ENCODE data around the gene ALK.

Gene ALK

DNA sequence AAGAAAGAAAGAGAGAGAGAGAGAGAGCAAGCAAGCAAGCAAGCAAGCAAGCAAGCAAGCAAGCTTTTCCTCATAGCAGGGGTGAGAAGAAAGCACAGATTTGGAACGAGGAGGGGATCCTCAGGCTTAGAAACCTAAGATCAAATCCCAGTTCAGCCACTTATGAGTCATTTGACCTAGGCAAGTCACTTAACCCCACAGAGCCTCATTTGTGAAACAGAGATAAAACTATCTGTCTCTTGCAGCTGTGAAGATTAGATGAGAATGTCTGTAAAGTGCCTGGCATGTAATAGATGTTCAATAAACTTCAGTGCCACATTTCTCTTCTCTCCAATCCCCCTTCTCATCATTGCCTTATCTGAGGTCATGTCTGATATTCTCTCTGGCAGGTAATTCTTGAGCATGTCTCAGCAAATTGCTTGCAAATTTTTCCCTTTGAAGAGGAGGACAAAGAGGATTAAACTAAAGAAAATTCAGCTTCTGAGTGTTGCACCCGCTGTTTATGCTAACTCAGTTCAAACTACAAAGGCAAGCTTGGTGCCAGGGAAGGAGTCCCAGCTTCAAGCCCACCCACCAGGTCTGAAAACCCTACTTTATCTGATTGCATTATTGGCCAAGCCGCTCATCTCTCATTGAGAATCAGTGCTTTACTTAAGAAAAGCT is 20.3 kb downstream of the ALK start:
- no peak for DNase-seq

DNA sequence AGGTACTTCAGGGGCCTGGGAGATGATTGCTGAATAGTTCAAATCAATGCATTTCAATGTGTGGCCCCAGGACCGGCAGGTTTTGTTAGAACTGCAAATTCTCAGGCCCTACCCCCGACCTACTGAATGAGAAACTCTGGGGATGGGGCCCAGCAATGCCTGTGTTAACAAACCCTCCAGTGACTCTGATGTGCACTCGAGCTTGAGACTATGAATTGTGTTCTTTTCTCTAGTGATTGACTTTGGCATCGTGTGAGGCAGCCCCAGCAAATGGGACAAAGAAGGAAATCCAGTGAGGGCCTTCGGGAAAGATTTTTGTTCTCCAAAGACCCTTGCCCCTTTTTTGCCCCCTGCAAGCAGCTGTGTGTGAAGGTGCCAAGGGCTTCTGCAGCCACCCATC is 22.4 kb downstream of the ALK start:
- no peak for DNase-seq

- DNase-seq = no peak
Measured at GRCh38 chr2:29894822-29895614, 26.4 kb downstream of the ALK start.

DNA sequence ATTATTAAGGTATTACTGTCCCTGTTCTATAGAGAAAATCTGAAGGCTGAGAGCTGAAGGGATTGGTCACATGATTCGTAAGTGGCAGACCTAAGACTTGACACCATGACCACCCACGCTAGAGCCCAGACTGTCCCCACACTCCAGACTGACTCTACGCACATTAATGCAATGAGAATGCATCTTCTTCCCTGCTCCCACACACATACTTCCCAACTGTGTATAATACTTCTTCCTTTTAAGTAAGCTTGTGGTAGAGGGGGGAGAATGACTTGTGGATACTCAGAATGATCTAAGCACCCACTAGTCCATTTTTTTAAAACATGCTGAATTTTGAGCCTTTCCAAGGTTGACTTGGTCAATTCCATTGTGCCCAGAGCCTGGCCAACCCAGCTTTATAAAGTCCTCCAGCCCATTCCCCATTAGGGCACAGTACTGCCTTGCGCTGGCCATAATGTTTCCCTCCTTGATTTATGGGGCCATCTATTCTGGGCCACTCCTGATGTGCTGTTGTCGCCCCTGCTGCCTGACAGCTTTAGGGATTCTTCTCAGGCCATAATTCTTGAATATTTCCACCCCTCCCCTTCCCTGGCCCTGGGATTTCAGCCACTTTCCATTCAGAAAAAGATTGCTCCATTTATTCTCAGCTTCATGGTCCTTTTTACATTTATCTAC is 28.7 kb downstream of the ALK start:
- no peak for DNase-seq

- no peak for DNase-seq
Measured at GRCh38 chr2:29881089-29881730, 40.2 kb downstream of the ALK start.

DNA sequence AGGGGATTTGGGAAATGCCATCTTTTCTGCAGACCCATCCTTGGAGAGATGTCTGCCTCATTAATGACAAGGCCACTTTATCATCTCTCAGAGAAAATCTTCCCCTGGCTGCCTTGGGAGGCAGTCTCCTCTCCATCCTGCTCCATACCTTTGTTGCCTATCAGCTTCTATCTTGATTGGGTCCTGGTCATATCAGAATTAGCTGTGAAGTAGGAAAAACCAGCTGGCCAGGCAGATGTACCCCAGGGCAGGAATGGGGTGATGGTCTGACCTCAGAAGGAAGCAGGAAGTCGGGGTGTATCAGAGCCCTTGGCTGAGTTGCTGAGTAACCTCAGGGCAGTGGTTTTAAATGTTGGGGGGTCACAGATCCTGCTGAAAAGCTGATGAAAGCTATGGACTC is 41.3 kb downstream of the ALK start:
- no peak for DNase-seq

GRCh38 chr2:29879456-29879855 is 41.9 kb downstream of the ALK start:
- no peak for DNase-seq

DNA sequence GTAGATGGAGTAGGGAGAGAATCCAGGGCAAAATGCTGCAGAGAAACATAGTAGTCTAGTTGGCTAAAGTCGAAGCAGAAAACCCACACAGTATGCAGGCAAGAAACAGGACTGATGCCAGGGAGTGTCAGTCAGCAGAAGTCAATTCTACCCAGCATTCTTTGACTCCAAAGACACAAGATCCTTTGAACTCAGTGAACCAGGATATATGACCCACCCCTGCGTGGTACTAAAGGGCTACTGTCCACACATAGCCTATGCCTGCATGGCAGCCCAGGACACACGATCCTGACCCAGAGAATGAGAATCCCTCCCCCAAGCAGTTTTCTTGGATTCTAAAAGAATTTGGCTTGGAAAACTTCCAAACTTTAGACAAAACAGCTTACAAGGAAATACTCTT is 42.5 kb downstream of the ALK start:
- no peak for DNase-seq

DNA sequence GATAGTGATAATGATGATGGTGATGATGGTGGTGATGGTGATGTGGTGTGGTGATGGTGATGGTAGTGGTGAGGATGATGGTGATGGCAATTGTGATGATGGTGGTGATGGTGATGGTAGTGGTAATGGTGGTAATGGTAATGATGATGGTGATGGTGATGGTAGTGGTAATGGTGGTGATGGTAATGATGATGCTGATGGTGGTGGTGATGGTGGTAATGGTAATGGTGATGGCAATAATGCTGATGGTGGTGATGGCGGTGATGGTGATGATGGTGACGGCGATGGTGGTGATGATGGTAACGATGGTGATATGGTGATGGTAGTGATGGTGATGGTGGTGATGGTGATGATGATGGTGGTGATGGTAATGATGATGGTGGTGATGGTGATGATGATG is 45.0 kb downstream of the ALK start:
- no peak for DNase-seq

DNA sequence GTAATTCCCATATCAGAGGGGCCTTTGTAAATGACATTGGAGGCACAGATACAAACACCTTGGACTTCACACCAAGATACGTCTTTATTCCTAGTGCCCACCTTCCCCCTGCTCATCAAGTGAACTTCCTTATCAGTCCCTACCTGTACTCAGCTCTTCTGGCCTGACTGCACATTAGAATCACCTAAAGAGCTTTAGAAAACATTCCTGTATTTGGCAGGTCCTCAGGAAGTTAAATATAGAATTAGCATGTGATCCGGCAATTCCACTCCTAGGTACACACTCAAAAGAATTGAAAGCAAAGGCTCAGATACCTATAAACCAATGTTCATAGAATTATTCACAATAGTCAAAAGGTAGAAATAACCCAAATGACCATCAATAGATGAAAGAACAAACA is 46.6 kb downstream of the ALK start:
- DNase-seq = no peak

- no peak for DNase-seq
Measured at GRCh38 chr2:29872870-29873269, 48.5 kb downstream of the ALK start.

DNA sequence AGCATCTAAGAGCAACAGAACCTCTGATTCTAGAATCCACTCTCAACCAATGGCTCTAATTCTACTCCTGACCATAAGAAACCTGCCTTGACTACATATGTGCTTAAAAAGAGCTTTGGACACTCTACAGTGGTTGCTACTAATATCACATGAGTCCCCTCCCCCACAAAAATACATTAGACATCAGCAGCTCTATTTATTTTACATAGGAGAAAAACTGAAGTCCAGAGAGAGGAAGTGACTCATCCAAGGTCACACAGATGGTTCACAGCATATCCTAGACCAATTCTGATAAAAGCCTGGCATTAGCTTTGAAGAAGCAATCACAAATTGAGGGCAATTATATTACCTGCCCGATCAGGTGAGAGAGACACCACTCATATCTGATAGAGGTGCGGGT is 49.8 kb downstream of the ALK start:
- no peak for DNase-seq

- DNase-seq = no peak
Measured at GRCh38 chr2:29865512-29865911, 55.9 kb downstream of the ALK start.

DNA sequence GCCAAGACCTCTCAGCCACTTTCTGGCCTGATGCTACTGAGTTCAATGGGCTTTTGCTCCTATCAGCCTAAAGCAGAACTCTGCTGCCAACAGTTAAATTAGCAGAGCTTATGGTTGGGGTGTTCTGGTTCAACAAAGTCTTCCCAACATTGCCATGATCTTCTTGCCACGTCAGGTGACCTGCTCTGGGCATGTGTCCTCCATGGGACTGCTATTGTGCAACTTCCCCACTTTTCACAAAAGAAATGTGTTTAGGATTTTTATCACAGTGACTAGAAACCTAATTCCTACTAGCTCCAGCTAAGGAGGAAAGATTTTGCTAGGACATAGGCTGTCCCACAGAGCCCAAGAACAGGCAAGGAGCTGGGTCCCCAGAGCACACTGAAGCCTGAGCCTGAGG is 56.4 kb downstream of the ALK start:
- no peak for DNase-seq

DNA sequence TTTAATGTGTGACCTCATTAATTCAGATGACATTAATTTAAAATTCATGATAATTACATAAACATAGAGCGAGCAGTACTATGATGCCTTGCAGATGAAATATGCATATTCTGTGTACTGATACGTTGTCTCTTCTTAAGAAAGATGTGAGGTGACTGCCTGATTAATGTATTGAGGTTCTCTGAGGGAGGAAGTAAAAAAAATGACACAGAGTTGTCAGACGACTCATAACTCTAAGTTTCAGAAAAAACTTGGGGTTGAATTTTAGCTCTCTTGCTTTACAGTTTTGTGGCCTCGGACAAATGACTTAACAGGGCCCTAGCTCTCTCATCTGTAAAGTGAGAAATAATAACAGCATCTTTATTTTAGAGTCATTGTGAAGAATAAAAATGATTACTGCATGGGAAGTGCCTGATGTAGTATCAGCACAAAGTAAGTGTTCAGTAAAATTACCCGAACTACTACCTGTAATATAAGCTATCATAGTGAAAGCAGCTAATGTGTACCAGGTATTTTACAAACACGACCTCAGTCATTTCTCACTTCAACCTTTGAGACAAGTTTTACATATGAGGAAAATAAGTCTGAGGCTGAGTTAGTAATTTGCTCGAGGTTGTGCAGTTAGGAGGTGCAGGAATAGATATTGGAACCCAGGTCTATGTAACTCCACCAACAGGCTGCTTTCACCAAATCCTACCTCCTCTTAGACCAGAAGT is 65.3 kb downstream of the ALK start:
- DNase-seq = no peak

- no peak for DNase-seq
Measured at GRCh38 chr2:29850794-29851193, 70.6 kb downstream of the ALK start.

DNA sequence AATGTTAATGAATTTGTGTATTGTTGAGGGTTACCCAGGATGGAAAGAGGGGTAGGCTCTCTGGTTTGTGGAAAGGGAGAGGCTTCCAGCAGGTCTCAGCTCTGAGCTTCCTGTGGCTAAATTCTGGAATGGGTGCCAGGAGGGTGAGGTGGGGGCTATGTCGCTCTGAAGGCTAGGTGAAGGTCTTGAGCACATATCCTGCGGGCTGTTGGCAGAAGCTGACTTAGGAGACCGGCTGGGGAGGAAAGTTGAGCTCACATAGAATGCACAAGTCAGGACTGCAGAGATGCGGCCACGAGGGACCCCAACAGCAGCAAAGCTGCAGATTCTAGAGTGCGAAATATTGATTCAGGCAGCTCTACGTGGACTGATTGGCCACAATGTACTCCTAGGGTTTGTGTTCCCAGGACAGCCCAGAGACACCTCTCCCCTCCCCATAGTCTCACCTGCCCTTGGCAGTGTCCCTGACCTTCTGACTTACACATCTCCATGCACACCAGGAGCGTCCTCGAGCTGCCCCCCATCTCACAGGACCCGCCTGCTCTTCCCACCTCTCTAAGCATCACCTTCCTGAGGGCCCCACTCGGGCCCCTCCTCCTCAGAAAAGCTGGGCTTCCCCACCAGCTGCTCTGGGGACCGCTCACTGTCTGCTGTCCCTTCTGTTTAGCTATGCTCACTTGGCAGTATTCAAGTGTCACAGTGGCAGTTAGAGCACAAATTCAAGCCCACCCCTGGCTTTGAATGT is 72.6 kb downstream of the ALK start:
- DNase-seq = no peak

DNA sequence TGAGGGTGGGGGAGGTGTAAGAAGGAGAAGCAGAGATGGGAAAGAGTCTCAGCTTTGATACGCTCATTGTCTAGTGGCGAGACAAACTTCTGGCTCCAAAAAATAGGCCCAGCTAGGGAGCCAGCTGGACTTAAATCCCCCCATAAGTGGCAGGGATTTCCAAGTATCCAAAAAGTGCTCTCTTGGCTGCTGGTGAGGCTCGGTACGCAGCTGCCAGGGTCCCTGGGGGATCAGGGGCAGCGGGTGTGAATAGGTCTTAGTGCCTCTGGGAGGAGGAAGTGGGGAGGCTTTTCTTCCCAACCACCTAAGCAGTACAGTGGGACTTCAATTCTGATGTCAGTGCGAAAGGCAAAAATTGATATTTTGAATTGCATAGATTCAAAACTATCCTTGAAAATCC is 73.5 kb downstream of the ALK start:
- peak; percentile 33 for DNase-seq

- DNase-seq = no peak
Measured at GRCh38 chr2:29844713-29845326, 76.6 kb downstream of the ALK start.

DNA sequence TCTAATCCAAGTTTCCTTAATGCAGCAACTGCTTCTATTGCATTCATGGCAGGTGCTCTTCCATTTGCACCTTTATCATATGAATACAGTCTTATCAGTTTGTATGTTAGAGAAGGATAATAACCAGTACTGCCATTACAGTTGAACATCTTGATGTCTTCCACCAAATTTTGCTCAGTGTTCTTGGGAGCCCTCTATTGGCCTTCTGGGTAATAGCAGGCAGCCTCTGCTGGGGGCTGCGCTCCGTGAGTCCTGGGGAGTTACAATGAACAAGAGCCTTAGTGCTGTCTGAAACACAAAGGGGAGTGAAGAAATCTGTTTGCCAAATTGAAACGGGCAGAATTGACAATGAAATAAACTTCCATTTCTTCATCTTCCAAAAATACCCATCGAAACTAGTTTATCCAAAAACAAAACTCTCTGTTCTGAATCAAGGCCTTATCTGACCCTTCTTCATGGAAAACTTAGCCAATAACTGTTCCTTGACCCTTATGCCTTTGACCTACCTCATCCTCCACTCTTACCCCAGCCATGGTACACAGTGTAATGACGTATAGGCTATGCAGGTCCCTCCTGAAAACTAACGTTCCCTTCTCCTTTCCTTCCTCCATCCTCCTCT is 79.9 kb downstream of the ALK start:
- no peak for DNase-seq

DNA sequence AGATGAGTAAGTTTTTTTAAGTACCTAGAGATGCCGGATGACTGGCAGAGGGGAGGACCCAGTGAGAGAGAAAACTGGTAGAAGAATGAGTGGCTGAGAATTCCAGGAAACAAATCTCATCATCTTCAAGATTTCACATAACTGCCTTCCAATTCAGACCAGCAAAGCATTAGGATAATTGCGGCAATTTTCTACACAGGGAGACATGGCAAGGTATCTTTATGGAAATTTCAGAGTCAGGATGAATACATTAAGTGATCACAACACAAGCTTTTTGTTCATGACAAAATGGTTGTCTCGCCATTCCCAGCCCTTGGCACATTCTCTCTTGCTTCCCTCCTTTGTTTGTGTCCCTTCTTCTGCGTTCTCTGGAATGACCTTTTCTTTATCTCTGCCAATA is 82.1 kb downstream of the ALK start:
- DNase-seq = no peak
